Mammary epithelial cell (primary cell): Measurements from ENCODE around the gene SMARCA2.

Experiments used
- EZH2 ChIP-seq: IDR thresholded peaks from 2 replicates; pipeline ENCODE4 v1.6.1; 2012; ENCODE audit warnings: low read length, inconsistent platforms, borderline replicate concordance
- TF ChIP-seq, protein P1 (sequence below), 2 donors: IDR thresholded peaks in 1 of 2; conservative IDR thresholded peaks in 1 of 2; 2 replicates each; pipeline ENCODE4 v1.5.1; 2011 to 2012; ENCODE audit warnings: inconsistent platforms in 2 of 2, low read length in 2 of 2, mild to moderate bottlenecking in 2 of 2, control low read depth in 1 of 2, low read depth in 1 of 2; ENCODE audit not compliant: insufficient read depth in 1 of 2; ENCODE audit errors: extremely low read depth in 1 of 2

- TF ChIP-seq, protein P1, sequence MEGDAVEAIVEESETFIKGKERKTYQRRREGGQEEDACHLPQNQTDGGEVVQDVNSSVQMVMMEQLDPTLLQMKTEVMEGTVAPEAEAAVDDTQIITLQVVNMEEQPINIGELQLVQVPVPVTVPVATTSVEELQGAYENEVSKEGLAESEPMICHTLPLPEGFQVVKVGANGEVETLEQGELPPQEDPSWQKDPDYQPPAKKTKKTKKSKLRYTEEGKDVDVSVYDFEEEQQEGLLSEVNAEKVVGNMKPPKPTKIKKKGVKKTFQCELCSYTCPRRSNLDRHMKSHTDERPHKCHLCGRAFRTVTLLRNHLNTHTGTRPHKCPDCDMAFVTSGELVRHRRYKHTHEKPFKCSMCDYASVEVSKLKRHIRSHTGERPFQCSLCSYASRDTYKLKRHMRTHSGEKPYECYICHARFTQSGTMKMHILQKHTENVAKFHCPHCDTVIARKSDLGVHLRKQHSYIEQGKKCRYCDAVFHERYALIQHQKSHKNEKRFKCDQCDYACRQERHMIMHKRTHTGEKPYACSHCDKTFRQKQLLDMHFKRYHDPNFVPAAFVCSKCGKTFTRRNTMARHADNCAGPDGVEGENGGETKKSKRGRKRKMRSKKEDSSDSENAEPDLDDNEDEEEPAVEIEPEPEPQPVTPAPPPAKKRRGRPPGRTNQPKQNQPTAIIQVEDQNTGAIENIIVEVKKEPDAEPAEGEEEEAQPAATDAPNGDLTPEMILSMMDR (conservative IDR thresholded peaks at IDR 0.05 in 1 of 2, IDR thresholded peaks at IDR 0.05 in 1 of 2; ENCODE audit: extremely low read depth in 1 of 2, insufficient read depth in 1 of 2, low read depth in 1 of 2, low read length in 2 of 2) = no peak
- no peak for TF ChIP-seq EZH2
These were observed 17.0 kb upstream of the SMARCA2 start for GRCh38 chr9:1998111-1998510.
